NOMO-1 treated with DMSO at 0.1 percent for 48 hours (cell line): ENCODE measurements around the gene SOCS4.
"Not testable (repeated sequence)": the region's sequence is repeated elsewhere in the genome, so short reads cannot be mapped to it uniquely, and the experiment has no call there.

Experiments used
- DNase-seq: peaks from one replicate; lab custom pipeline; 2025; ENCODE audit not compliant: unreplicated experiment; lab: John Stamatoyannopoulos, UW

Gene SOCS4

DNA sequence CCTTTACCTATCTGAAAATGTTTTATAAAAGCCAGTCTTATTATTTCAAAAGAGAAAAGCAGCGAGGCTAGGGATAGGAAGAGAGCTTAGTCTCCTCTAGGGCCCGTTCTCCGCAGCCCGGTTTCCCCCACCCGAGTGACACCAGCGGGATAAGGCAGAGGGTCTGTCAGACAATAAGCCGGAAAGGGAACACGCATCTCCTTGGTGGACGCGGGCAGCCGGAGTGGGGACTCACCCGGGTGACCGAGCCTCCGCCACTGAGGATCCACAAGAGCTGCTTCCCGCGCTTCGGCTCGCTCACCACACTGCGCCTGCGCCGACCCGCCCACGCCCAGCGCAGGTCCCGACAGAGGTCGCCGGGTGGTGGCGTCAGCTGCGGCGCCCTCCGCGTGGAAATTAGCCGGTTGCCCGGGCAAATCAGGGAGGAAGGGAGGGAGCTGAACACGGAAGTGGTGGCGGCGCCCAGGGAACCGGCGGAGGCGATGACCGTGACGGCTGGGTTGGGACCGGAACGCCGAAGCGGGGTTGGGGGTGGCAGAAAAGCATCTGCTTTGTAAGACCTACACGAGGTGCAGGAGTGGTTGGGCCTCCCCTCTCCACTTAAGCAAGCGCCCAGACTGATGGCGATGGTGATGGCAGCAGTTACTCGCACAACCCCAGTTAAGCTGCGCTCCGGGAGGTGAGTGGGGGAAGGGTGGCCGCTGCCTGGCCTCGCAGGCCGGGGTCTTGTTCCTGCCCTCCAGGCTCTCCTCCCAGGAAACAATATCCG is at the start of gene SOCS4, which contains the start of gene WDHD1:
TSS of gene SOCS4 (plus strand) at position 444 of the 769 bp plus-strand sequence. CDS start 15,806 bp downstream, outside the sequence.
TSS of gene WDHD1 (minus strand) at position 307 of the 769 bp plus-strand sequence. CDS start 312 bp downstream, outside the sequence.
- DNase-seq, result peak; percentile 92

DNA sequence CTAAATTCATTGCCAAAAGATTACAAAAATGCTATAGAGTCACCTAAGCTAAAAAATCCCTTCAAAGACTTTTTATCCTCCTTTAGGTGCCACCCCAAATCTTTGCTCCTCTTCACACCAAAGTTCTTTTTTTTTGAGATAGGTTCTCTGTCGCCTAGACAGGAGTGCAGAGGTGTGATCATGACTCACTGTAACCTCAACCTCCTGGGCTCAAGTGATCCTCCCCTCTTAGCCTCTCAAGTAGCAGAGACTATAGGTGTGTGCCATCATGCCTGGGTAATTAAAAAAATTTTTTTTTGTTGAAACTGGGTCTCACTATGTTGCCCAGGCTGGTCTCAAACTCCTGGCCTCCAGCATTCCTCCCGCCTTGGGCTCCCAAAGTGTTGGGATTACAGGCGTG is 48.0 kb upstream of the SOCS4 start:
- no peak for DNase-seq

DNA sequence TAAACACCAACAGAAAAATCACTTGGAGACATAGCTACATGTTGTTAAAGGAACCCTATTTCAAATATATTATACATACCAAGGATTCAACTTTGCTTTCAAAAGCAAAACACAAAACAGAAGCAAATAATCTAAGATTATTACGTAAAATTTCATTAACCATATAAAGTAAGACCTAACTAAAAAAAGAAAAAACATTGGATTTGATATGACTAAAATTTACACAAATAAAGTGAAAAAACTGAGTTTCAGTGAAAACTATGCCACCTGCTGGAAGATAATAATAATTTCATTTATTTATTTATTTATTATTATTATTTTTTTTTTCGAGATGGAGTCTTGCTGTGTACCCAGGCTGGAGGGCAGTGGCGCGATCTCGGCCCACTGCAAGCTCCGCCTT is 45.3 kb upstream of the SOCS4 start:
- no peak for DNase-seq

DNA sequence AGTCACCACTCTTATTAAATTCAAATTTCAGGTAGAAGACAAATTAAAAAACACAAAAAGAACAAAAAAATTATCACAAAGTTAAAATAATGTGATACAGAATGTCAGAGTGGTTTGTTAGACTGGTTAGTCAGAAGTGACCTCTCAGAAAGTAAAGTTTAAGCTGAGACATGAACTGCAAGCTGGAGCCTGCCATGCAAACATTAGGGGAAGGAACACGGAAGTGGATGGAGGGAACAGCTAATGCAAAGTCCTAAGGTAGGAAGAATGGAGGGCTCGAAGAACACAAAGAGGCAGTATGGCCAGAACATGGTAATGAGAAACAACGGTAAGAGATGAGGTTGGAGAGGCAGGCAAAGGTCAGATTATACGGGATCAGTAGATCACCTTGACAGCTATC is 41.9 kb upstream of the SOCS4 start:
- DNase-seq, result no peak

DNA sequence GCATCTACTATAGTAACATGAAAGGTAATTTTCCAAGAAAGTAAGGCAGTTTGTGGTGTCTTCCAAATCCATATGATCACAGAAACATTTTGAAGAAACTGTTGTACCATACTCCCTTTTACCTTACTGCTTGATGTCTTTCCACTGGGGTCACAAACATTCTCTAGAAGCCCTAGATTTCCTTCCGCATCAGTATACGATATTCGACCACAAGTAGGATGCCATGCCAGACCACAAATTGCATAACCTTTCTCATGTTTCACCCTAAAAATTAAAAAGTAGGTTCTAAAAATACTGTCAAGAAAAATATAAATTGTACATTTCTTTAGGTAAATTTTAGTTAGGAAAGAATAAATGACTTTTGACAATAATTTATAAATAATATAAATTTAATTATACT is 26.7 kb upstream of the SOCS4 start:
- DNase-seq, result peak; percentile 84

DNA sequence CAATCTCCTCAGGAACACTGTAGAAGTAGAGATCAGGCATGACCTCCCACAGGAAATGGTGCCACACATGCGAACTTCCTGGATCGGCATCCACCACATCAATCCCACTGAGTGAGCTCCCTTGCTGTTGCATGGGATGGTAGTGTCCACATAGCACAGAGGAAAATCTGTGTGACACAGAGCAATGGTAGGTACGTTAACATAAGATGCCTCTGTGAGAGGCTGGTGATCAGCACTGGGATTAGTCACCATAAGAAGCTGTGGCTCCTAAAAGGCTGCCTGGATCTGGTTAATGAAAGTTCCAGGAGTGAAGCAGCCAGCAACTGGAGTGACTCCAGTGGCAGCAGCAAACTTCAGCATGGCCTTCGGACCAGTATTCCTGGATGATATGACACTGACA is 22.0 kb upstream of the SOCS4 start:
- DNase-seq, result no peak

DNA sequence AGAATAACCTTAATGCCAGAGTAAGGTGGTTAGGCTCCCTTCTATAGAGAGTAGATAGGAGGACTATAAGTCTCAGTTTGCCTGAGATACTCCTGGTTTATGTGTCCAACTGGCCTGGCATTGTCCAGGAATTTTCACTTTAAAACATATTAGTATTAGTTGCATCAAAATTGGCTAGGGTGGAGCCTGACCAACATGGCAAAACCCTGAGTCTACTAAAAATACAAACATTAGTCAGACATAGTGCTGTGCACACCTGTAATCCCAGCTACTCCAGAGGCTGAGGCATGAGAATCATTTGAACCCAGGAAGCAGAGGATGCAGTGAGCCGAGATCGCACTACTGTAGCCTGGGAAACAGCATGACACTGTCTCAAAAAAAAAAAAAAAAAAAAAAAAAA is 12.0 kb upstream of the SOCS4 start:
- DNase-seq, result no peak

DNA sequence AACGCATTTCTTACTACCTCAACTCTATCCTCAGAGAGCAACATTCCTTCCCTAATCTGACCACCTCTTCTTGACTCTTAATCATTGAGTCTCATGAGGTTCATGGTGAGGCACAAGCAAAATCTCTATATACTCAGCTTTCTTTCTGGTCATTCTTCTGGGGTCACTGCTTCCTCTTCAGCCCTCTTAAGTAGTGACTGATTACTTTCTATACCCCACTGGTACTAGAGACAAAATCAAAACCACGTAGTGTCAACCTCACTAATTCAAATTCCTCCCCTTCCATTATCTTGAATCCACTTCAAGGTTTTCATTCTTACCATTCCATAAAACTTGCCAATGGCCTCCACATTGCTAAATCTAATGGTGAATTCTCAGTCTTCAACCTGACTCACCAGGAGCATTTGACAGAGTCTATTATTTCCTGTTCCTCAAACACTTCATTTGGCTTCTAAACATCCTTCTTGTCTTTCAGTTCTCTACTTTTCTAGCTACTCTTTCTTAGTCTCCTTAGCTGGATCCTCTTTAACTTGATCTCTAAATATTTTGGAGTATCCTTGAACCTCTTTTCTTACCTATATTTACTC is 7.0 kb upstream of the SOCS4 start:
- DNase-seq, result peak; percentile 48

GRCh38 chr14:55024365-55024764 is 2.7 kb upstream of the SOCS4 start:
- DNase-seq, result not testable (repeated sequence)

GRCh38 chr14:55025948-55026347 is 1.1 kb upstream of the SOCS4 start:
- no peak for DNase-seq

- DNase-seq, result no peak
These were observed 619 bp upstream of the SOCS4 start for GRCh38 chr14:55026441-55026792.

- DNase-seq, result no peak
These were observed 1.0 kb downstream of the SOCS4 start for GRCh38 chr14:55028066-55028465.

DNA sequence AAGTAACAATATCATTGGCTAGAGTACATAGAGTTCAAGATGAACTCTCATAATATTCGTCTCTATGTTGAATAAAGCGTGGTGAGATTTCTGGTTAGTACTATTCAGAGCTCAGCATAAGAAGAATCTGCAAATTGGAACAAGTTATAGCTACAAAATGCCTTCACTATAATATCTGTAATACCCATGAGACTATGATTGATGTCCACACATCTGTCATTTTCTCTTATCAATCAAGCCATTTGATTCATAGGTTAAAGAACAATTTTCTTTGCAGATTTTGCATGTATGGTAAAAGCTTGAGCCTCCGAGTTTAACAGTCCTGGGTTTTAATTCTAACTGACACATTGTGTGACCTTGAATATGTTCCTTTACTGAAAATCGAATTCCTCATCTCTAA is 1.4 kb downstream of the SOCS4 start:
- DNase-seq, result no peak

DNA sequence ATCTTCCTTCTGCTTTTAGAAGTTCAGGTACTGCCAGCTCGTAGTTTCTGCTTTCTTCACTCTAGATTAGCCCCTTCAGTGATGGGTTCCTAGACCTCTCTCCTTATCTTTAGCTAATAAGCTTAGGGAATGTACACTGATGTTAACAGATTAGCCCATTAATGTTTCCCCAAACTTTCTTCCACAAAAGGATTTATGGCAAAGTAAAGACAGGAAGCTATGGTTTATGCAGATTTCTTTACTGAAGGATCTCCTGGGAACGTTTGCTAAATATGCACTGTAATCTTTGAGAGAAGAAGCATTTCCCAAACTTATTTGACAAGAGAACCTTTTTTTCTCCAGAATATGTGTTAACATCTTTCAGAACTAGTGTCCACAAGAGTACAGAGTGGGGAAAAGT is 4.2 kb downstream of the SOCS4 start:
- no peak for DNase-seq

- not testable (repeated sequence) for DNase-seq
These were observed 11.0 kb downstream of the SOCS4 start for GRCh38 chr14:55037995-55038394.

DNA sequence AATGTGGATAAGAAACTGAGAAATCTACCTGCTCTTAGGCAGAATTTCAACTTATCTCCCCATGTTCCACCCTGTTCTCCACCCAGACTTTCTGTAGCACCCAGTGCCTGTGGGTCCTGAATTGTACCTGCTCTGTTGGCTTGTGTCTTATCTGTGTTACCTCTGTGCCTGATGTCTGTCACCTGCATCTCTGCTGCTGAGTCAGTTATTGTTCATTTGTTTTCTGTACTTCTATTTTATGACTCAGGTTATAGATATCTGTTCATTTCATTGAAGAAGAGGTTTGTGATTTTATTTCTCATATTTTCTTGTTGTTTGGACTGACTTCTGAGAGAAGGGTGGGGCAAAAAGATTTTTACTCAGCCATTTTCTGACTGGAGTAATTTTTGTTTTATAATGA is 11.7 kb downstream of the SOCS4 start:
- no peak for DNase-seq

DNA sequence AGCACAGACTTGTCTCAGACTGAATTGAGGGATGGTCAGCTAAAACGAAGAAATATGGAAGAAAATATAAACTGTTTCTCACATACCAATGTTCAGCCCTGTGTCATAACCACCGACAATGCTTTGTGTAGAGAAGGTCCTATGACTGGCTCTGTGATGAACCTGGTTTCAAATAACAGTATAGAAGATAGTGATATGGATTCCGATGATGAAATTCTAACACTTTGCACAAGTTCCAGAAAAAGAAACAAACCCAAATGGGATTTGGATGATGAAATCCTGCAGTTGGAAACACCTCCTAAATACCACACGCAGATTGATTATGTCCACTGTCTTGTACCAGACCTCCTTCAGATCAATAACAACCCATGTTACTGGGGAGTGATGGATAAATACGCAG is 16.5 kb downstream of the SOCS4 start:
- DNase-seq, result no peak

DNA sequence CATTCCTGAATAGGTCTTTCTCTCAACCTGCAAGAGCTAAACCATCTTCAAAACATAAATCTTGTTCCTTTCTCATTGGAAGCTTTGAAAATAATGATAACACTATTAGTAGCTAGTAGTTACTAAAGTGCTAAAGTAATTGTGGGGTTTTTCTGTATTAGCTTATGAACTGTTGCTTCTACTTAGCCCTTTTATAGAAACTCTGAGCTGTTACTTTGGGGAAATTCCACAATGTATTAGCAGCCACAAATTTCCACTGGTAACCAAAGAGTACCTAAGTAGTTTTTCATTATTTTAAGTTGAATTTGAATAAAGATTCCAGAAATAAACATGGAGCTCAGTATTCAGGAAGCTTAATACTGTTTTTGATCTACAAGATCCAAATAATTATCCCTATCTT is 18.1 kb downstream of the SOCS4 start:
- no peak for DNase-seq

- no peak for DNase-seq
These were observed 20.4 kb downstream of the SOCS4 start for GRCh38 chr14:55047301-55048053.

- no peak for DNase-seq
These were observed 21.9 kb downstream of the SOCS4 start for GRCh38 chr14:55048900-55049436.

DNA sequence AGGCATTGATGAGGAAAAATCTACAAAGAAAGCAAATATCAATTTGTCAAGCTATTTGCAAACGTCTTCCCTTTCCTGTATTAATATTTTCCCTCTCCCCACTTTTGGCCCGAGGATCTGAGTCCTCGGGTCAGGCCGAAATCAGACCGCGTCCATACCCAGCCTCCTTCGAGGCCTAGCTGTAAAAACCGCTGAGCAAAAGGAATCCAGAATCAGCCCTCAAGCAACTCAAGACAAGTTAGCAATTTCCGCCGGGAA is 24.1 kb downstream of the SOCS4 start:
- DNase-seq, result peak; percentile 54
